NCI-H2081 treated with DMSO at 0.1 percent for 48 hours (cell line): ENCODE measurements around the gene CRIP1.

Experiments used
- DNase-seq: peaks from one replicate; lab custom pipeline; 2025; lab: John Stamatoyannopoulos, UW

CRIP1 gene

DNA sequence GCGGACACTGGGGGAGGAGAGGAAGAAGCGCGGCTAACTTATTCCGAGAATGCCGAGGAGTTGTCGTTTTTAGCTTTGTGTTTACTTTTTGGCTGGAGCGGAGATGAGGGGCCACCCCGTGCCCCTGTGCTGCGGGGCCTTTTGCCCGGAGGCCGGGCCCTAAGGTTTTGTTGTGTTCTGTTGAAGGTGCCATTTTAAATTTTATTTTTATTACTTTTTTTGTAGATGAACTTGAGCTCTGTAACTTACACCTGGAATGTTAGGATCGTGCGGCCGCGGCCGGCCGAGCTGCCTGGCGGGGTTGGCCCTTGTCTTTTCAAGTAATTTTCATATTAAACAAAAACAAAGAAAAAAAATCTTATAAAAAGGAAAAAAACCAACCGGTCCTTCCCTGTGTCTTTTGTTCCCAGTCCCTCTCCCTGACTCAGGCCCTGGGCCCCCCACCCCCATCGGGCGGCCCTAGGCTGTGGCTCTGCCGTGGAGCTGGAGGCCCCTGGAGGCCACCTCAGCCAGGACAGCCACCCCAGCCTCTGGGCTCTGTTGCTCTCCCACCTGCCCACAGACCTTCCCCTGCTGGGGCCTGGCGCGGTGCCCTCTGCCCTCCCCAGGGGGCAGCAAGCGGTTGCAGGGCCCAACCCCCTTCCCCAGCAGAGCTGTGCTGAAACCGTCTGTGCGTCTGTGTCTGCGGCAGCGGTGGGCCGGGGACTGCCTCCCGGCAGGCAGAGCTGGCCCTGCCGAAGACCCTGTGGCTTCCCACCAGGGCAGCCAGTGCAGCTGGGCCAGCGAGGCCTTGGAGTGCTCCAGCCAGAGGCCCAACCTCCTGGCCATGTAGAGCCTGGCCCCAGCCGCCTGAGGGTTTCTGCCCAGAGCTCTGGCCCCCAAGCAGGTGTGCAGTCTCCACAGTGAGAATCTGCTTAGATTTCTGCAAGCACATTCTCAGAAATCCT is 16.1 kb upstream of the CRIP1 start:
- DNase-seq = no peak

DNA sequence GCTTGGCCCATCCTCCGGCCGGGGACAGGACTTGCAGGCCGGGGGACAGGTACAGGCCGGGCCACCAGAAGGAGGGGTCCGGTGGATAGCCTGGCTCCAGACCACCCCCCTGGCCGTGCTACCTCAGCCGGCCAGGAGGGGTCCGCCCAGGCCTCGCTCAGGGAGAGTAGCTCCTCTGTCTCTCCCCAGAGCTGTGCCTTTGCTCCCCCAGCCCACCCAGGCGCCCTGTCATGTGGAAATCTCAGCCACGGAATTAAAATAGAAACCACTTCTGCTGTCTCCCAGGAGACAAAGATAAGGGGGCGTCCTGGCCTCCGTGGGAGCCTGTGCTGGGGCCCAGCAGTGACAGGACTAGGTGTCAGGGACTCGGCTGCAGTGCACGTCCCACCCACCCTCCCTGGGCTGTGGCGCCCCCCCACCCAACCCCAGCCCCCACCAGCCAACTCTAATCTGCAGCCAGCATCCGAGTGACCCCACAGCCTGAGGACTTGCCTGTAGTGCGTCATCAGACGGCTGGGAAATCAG is 15.3 kb upstream of the CRIP1 start:
- no peak for DNase-seq

DNA sequence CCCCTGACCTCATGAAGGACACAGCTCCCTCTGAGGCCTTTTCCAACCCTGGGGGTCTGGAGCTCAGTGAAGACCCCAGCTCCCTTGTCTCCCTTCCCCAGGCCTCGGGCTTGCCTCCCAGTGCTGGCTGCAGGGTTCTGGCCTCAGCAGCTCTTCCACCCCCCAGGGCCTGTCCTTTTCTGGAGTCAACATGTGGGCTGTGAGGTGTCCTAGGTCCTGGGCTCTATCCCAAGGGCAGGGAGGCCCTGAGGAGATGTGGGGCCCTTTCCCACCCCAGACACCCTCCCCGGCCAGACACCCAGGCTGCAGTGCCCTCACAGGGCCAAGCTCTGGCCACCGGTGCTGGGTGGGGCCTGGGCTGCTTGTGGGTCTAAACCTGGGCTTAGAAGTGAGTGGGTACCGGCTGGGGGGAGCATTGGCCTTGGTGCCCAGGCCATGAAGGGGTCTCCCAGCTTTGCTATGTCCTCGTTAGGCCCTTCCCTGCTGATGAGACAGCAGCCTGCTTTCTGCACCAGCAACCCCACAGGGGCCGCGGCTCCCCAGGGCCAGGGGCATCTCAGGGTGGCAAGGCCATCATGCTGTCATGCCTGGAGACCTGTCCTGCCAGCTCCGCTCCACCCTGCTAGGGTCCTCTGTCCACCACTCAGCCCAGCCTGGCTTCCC is 14.7 kb upstream of the CRIP1 start:
- no peak for DNase-seq

DNA sequence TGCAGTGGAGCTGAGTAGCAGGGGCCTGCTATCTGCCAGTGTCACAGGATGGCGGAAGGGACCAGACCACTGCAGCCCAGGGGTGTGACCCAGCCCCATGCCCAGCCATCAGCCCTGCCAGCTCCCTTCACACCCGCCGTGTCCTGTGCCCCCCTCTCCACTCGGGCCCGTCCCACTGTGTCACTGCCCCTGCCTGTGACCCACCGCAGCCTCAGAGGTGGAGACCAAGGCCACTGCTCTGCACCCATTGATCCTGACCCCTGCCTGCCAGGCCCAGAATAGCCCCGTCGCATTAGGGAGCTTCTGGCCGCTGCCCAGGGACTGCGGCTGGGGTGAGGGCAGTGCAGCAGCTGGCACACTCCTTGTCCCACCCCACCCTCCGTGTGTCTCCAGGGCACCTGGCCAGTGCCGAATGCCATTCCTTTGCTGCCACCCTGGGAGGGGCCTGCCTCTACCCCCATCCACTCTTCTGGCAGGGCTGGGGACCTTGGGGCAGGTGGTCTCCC is 14.1 kb upstream of the CRIP1 start:
- no peak for DNase-seq

DNA sequence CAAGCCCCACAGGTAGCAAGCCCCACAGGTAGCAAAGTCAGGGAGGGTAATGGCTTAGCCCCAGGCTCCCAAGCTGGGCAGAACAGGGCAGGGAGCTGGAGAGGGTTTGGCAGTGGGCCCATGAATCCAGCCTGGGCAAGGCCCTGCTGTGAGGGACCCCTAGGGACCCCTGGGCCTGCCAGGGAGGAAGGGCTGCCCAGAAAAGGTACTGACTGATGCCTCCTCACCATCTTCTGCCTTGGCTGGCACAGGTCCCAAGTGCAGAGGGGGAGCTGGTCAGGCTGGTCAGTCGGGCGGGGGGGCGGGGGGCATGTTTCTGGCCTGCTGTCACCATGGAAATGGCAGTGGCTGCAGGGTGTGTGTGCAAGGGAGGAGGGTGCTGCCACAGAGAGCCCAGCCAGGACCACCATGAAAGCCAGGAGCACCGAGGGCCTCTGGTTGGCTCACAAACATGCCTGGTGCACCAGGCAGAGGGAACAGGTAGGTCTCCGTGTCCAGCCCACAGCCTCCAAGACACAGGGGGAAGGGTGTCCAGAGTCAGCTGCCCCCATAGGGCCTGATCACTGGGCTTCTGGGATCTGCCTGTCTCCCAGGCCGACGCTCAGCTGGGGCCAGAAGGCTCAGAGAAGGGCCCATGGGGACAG is 13.5 kb upstream of the CRIP1 start:
- no peak for DNase-seq

DNA sequence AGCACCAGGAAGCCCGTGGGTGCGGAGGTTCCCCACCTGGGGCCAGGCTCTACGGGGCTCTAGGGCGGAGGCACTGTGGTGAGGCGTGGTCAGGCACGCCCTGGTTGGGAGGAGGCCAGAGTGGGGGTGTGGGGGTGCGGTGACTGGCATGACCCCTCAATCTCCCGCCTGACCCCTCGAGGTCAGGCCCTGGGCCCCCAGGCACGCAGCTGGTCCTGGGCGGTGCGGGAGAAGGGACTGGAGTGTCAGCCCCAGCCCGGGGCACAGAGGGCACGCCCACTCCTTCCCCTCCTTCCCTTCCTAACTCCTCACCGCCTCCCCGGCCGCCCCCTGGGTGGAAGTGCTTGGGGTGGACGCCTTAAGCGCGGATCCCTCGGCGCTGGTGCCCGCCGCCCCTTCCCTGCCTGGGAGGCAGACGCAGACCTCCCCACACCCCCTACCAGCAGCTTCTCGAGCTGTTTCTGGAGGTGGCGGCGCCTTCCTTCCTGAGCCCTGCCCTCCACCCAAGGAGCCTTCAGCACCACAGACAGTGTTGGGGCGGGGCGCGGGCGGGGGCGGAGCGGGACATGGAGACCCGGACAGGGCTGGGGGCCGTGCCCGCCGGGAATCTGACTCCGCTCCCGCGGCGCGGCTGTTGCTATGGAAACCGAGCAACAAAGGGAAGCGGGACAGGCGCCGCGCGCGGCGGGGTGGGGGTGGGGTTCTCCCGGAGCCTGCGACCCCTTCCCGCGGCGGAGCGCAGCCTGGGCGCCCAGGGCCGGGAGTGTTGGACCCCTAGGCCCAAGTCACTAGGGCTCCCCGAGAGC is 12.8 kb upstream of the CRIP1 start:
- no peak for DNase-seq

DNA sequence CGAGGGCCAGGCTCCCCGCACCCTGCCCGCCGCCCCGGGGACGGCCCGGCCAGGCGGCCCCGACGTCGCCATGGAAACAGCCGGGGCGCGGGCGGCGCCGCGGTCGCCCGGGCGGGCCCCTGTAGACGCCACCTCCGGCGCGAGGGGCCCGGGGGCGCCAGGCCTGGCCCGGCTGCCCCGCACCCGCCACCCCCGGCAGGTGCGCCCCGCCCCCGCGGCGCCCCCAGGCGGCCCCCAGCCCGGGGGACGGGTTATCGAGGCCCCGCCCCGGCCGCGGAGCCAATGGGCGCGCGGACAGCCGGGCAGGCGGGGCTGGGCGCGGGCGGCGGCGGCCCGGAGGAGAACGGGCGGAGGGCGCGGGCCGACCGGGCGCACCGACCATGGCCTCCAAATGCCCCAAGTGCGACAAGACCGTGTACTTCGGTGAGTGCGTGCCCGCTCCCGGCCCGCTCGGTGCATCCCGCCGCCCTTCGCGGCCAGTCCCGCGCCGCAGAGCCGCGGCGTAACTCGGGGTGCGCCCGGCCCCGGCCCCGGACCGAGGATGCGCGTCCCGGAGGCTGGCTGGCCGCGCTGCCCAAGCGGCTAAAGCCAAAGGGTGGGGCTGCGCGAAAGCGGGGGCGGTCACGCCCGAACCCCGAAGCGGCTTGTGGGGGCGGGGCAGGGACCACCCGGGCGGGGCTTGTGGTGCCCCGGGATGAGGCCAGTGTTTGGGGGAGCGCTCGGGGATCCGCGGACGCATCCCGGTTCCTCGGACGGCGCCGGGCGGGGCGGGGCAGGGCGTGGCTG is 12.0 kb upstream of the CRIP1 start, which contains the start of gene CRIP2:
Gene CRIP2 (plus strand): TSS at position 339 of the 786 bp plus-strand sequence. CDS start 42 bp downstream, at position 381.
- no peak for DNase-seq

DNA sequence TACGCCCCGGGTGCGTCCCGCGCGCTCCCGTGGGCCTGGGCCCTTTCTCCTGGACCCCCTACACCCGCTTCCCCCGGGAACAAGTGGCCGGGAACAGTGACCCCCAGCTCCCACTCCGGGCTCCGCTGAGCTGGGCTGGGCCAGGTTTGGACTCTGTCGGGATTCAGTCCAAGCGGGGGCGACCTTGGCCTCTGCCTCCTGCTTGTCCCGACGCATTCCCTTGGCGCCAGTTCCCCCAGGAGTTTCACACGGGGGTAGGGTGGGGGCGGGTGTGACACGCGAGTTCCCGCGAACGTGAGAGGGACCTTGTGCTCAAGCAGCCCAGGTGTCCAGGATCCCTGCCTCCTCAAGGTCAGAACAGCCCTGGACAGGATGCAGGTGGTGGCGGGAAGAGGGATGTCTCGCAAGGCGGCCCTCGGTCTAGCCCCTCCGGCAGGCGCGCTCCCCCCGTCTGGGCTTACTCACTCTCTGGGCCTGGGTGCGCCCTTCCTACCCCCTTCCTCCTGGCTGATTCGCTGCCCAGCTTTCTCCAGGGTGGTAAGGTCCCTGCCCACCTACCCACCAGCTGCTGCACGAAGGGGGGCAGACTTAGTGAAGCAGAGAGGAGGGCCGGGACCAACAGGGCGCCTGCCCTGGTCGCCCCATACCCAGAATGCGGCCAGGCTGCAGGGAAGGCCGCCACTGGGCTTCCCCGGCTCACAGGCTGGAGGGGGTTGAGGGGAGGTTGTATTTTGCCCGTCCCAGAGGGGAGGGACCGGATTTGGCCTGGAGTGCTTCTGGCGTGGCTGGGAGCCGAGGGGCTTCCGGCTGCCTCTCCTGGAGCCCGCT is 11.2 kb upstream of the CRIP1 start:
- DNase-seq = no peak

DNA sequence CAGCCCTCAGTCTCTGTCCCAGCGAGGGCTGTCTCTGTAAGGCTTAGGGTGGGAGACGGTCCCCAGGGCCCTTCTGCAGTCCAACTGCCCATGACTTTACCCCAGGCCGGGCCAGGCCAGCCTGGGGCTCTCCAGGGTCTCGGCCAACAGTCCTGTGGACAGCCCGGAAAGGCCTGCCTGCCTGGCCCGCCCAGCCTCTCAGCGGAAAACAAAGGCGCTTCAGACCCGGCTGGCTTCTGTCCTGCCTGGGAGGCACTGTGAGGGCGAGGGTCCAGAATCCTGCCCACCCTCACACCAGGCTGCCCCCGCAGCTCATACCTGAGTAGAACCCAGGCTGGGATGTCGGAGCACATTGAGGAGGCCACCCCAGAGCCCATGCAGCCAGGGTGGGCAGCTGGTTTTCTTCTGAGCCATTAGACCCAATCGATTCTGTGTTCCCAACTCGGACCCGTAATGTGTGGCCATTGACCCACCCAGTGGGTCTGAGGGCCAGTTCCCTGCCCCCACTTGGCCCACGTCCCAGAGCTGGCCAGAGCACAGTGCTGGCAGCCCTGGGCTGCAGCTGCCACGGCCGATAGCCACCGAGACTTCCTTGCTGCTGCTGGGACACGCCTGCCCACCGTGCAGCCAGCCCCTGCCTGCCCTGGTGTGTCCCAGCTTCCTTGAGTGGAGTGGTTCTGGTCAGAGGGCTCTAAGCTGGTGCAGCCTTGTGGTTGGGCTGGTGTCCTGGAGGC is 10.4 kb upstream of the CRIP1 start:
- no peak for DNase-seq

DNA sequence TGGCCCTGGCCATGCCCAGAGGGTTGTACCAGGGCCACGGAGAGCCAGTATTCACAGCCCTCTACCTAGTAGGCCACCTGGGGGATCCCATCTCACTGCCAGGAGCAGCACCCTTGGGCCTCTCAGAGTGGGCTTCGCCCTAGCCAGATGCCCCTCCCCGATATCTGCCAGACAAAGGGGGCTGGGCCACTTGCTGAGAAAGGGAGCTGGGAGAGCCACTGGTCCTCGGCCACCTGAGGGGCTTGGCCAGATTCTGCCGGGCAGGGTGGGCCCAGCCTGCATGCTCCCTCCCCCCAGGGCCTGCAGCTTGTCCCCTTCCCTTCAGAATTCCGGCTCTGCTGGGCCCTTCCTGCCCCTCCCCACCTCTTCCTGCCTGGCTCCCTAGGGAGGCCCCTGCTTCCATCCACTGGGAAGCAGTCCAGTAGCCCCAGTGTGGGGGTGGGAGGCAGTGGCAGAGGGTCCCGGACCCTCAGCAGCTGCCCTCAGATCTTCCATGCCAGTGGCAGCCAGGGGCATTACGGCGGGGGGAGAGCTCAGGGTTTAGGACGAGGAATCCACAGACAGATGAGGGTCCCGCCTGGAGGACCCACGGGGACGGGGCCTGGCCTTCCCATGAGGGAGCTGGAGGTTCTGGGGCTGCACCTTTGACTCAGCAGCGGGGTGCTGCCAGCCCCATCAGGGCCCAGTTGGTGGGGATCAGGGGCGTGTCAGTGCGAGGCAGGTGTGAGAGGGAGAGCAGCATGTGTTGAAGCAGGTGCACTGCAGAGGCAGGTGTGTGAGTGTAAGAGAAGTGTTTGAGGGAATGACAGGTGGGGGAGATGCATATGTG is 9.6 kb upstream of the CRIP1 start:
- DNase-seq = no peak

DNA sequence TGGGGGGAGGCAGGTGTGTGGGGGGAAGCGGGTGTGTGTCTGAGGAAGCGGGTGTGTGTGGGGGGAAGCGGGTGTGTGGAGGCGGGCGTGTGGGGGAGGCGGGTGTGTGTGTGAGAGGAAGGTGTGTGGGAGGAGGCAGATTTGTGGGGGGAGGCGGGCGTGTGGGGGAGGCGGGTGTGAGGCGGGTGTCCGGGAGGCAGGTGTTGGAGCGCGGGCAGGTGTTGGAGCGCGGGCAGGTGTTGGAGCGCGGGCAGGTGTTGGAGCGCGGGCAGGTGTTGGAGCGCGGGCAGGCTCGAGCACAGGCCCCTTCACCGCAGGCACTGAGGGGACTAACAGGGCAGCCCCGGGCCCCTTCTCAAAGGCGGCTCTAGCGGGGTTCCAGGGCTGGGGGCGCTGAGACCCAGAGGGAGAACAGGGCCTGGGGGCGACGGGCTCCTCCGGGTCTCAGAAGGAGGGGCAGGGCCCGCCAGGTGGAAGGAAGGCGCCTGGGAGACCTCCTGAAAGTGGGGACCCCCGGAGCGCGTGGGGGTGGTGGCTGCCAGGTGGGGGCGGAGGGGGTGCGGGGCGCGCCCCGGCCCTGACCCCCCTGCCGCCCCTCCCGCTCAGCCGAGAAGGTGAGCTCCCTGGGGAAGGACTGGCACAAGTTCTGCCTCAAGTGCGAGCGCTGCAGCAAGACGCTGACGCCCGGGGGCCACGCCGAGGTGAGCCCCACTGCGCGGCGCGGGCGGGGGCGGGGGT is 8.9 kb upstream of the CRIP1 start:
- no peak for DNase-seq

DNA sequence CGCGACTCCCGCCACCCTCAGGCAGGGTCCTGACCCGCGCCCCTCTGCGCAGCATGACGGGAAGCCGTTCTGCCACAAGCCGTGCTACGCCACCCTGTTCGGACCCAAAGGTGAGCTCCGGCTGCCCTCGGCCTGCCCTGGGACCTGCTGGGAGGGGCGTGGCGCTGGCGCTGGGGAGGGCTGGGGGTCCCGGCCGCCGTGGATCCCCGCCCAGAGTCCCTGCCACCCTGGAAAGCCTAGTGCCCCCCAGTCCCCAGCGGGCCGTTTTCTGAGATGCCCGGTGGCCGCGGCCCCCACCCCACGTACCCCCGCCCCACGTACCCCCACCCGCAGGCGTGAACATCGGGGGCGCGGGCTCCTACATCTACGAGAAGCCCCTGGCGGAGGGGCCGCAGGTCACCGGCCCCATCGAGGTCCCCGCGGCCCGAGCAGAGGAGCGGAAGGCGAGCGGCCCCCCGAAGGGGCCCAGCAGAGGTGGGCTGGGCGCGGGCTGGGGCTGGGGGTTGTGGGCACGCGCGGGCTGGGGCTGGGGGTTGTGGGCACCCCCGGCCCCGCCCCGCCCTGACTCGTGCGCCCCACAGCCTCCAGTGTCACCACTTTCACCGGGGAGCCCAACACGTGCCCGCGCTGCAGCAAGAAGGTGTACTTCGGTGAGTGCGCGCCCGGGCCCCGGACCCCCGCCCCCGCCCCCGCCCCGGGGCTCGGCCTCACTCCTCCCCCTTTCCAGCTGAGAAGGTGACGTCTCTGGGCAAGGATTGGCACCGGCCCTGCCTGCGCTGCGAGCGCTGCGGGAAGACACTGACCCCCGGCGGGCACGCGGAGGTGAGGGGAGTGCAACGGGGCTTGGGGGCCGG is 8.1 kb upstream of the CRIP1 start:
- DNase-seq = no peak

DNA sequence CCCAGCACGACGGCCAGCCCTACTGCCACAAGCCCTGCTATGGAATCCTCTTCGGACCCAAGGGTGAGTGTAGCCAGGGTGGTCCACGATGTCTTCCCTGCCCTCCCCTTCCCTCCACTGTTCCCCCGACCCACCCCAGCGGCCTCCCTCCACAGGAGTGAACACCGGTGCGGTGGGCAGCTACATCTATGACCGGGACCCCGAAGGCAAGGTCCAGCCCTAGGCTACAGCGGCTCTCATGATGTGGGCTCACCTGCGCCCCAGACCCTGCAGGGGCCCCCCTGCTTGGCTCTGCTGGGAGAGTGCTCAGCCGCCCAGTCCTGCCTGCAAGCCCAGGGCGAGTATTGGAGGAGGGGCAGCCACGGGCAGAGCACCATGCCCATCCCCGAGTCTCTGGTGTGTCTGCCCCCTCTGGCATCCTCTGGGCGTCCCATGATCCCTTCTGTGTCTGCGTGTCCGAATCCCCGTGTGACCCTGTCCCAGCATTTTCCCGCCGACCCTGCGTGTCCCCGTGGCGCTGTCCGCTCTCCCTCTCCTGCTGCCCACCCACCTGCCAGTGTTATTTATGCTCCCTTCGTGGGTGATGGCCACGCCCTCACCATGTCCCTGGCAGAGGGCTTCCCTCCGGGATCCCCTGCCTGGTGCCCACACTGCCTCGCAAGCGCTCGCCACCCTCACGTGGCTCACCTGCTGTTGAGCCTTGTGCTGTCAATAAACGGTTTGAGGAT is 7.1 kb upstream of the CRIP1 start:
- no peak for DNase-seq

DNA sequence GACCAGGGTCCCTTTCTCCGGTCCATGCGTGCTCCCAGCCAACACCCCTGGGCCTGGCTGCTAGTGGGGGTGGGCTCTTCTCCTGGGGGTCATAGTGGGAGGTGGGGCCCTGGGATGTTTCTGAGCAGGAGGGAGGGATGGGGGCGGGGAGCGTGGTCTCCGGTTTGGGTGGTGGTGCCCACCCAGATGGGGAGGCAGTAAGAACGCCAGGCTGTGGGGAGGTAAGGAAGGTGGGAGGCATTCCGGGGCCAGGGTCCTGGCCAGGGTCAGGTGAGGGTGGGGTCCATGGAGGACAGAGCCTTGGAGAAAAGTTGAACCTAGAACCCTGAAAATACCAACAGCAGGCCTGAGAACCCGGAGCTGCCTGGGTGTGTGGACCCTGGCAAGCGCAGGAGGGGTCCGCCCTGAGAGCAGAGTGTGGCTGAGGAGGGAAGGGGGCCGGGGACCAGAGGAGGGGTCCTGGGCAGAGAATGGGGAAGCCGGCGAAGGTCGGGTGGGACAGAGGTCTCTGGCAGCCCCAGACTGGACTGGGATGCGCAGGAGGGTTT is 6.4 kb upstream of the CRIP1 start:
- no peak for DNase-seq
